Thyroid gland (tissue), 4 donors: ENCODE measurements around the gene DGCR8. TPM values are rescaled to one million over a fixed set of nuclear protein-coding genes. Genes with fewer than 3 reads are reported as not detected.
A peak's percentile ranks its signal among the peaks of the same experiment; 100 is the strongest.

Experiments used
- DNase-seq, 2 donors: peaks; one replicate each; pipeline ENCODE4 v3.0.0-alpha.2; 2019
- H3K27ac ChIP-seq, 3 donors: fragments of 200-600 bp; sonication (generic); 1 replicate in 2 of 3; 2 replicates in 1 of 3; pipeline ENCODE4 v1.5.1; 2016 to 2019; ENCODE audit warnings: mild to moderate bottlenecking in 1 of 3, moderate library complexity in 1 of 3
- H3K27me3 ChIP-seq: fragments of 200-600 bp; sonication (generic); one replicate; pipeline ENCODE4 v1.5.1; 2019
- H3K36me3 ChIP-seq, 2 donors: fragments of 200-600 bp; sonication (generic); one replicate each; pipeline ENCODE4 v1.5.1; 2016 to 2019
- H3K4me1 ChIP-seq, 2 donors: fragments of 200-600 bp; sonication (generic); one replicate each; pipeline ENCODE4 v1.5.1; 2017 to 2019
- H3K4me3 ChIP-seq, 3 donors: fragments of 200-600 bp; sonication (generic); replicated peaks in 1 of 3; 1 replicate in 2 of 3; 2 replicates in 1 of 3; pipeline ENCODE4 v1.5.1; 2016; ENCODE audit warnings: mild to moderate bottlenecking in 1 of 3
- H3K9me3 ChIP-seq: fragments of 200-600 bp; sonication (generic); one replicate; pipeline ENCODE4 v1.5.1; 2017
- POLR2A ChIP-seq, 2 donors: fragments of 450-650 bp; IDR thresholded peaks; one replicate each; pipeline ENCODE4 v1.6.1; 2017; ENCODE audit warnings: antibody characterized with exemption in 2 of 2, mild to moderate bottlenecking in 2 of 2, moderate library complexity in 1 of 2
- WGBS, 2 donors: methylation state at CpG; one replicate each; pipeline ENCODE4 v1.1.5; 2017; 5-methylcytosine and 5-hydroxymethylcytosine counted together
- intact Hi-C: fragments of 100-400 bp; cut with DNase I; formaldehyde crosslinking; loops from one replicate; pipeline ENCODE4 v1.15.1; 2023
- total RNA-seq, 4 donors: library from RNA; depleted of rRNA; stranded (reverse); fragments of >200 nt; gene quantifications; one replicate each; pipeline ENCODE4 v1.2.3, GENCODE V29; 2016
- TF ChIP-seq, protein P1 (sequence below), 6 experiments: fragments of 200-600 bp in 3 of 6; fragments of 450-650 bp in 3 of 6; sonication (generic) in 3 of 6; IDR thresholded peaks; one replicate each; pipeline ENCODE4 v1.5.1; 2016 to 2019; ENCODE audit warnings: antibody characterized with exemption in 6 of 6, mild to moderate bottlenecking in 2 of 6, inconsistent platforms in 1 of 6, moderate library complexity in 1 of 6

Gene DGCR8
- total RNA-seq, 4 donors from 2014 or later = 28.9 to 48.8 (median 31.5) TPM

DNA sequence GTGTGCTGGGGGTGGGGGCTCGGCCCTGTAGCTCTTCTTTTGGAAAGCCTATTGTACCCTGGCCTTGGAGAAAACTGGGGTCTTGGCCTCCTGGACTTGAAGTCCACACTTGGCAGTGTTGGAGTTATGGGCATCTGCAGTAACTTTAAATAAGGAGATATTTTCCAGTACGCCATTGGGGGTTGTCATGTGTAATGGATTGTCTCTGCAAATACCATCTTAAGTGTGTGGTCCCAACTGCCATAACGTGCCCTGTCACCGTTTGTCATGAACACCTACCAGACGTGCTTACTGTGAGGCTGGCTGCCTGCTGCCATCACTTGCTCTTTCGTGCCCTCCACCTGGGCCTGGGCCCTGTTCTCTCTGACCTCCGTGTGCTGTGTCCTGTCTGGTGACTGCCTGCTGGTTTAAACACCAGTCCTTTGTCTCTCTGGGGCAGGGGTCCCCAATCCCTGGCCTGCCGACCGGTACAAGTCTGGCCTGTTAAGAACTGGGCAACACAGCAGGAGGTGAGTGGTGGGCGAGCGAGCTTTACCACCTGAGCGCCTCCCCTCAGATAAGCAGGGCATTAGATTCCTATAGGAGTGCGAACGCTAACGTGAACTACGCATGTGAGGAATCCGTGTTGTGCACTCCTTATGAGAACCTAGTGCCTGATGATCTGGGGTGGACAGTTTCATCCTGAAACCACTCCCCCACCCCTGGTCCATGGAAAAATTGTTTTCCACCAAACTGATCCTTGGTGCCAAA, 48.0 kb downstream of the DGCR8 start:
- DNase-seq = no peak
- intact Hi-C loops = loop anchor here (10.0 kb wide), 1 partner anchor 153 kb away; no protein-coding TSS in a partner anchor
- Histone ChIP-seq H3K27me3 (no peaks in the 10 kb centered on the region), H3K9me3 (no peaks in the 10 kb centered on the region), H3K27ac (no peak overlapping the region), H3K4me3 (no peak overlapping the region), H3K36me3 (peaks cover 9 to 19% of the 10 kb centered on the region in 2 donors), H3K4me1 (peaks cover 9 to 13% of the 10 kb centered on the region in 2 donors)
- TF ChIP-seq, protein P1, sequence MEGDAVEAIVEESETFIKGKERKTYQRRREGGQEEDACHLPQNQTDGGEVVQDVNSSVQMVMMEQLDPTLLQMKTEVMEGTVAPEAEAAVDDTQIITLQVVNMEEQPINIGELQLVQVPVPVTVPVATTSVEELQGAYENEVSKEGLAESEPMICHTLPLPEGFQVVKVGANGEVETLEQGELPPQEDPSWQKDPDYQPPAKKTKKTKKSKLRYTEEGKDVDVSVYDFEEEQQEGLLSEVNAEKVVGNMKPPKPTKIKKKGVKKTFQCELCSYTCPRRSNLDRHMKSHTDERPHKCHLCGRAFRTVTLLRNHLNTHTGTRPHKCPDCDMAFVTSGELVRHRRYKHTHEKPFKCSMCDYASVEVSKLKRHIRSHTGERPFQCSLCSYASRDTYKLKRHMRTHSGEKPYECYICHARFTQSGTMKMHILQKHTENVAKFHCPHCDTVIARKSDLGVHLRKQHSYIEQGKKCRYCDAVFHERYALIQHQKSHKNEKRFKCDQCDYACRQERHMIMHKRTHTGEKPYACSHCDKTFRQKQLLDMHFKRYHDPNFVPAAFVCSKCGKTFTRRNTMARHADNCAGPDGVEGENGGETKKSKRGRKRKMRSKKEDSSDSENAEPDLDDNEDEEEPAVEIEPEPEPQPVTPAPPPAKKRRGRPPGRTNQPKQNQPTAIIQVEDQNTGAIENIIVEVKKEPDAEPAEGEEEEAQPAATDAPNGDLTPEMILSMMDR (IDR thresholded peaks at IDR 0.05) = no peak
- no peak for TF ChIP-seq POLR2A (IDR thresholded peaks at IDR 0.05)
- WGBS, 2 donors = 87 to 89% methylated on average over 17 of the region's 17 CpGs

DNA sequence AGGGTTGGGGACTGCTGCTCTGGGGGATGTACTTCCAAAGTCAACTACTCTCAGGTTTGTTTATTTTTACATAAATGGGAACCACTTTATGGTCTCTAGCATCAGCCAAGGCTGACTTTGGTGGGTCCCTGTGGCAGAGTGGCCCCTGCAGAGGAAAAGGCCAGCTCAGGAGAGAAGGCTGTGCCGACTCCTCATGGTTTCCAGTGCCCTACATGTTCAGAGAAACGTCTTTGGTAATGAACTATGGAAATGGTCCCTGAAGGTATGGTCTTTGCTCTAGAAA, 48.5 kb downstream of the DGCR8 start:
- DNase-seq = no peak
- Histone ChIP-seq H3K36me3 (peaks cover 9 to 19% of the 10 kb centered on the region in 2 donors), H3K4me1 (peaks cover 11 to 17% of the 10 kb centered on the region in 2 donors), H3K4me3 (no peak overlapping the region), H3K27me3 (no peaks in the 10 kb centered on the region), H3K9me3 (no peaks in the 10 kb centered on the region), H3K27ac (no peak overlapping the region)
- WGBS, 2 donors = 38 to 44% methylated on average over 2 of the region's 2 CpGs
- TF ChIP-seq, protein P1 (IDR thresholded peaks at IDR 0.05) = no peak
- TF ChIP-seq POLR2A (IDR thresholded peaks at IDR 0.05) = no peak
- intact Hi-C loops = loop anchor here (10.0 kb wide), 1 partner anchor 154 kb away; no protein-coding TSS in a partner anchor

DNA sequence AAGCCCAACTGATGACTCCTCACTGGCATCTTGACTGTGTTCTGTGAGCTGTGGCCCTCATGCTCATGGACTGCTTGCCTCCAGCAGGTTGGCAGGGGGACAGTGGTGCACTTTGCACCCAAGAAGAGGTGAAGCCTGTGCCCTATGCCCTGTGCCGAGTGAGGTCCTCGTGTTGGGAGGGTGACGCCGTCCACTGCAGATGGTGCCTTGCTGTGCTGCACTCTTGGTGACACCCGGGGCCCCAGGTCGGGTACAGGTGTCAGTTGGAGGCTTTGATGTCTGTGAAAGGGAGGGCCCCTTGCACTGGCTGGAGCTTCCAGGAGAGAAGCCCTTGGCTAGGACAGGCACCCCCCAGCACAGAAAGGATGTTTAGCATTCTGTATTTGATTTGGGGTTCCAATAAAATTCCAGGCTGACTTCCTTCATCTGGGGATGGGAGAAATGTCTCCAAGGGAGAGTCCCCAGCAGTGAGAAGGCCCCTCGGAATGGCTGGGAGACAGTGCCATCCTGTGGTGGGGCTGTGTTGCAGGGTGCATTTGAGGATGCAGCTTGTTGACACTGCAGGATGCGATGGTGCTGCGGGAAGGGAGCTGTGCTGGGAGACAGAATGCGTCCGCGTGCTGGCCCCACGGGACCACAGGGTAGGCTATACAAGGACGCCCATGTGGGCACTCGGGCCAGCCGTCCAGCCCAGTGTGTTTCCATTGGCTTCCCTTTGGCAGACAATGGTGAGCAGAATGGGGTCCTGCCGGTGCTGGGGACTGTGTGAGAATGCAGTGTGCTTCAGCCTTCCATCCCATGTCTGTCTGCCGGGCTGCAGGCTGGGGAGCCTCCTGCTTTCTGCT, 49.1 kb downstream of the DGCR8 start:
- DNase-seq = peak in 1 of 2 donors; percentile 27
- H3K9me3 ChIP-seq = no peaks in the 10 kb centered on the region
- H3K4me3 ChIP-seq = no peak overlapping the region
- TF ChIP-seq, protein P1 (IDR thresholded peaks at IDR 0.05) = peak in 2 of 6 experiments; percentile 20 to 30
- no peak for TF ChIP-seq POLR2A (IDR thresholded peaks at IDR 0.05)
- intact Hi-C loops = loop anchor here (10.0 kb wide), 1 partner anchor 154 kb away; no protein-coding TSS in a partner anchor
- WGBS, 2 donors = 28 to 35% methylated on average over 11 to 16 of the region's 18 CpGs
- H3K4me1 ChIP-seq = peaks cover 16 to 23% of the 10 kb centered on the region in 2 donors
- H3K27ac ChIP-seq = no peak overlapping the region
- H3K36me3 ChIP-seq = peaks cover 9 to 19% of the 10 kb centered on the region in 2 donors
- H3K27me3 ChIP-seq = no peaks in the 10 kb centered on the region

DNA sequence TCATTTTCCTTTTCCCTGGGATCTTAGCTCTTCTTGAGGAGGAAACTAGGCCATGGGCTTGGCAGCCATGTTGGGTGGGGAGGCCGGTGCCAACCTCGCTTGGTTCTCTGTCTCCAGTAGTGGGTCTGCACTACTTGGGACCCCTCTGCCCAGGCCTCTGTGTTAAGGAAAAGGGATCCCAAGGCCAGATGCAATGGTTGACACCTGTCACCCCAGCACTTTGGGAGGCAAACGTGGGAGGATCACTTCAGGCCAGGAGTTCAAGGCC, 49.6 kb downstream of the DGCR8 start:
- no peak overlapping the region for H3K4me3 ChIP-seq

More for the DNA sequence above, 49.6 kb downstream of the DGCR8 start:
- Histone ChIP-seq H3K27me3 (no peaks in the 10 kb centered on the region), H3K36me3 (peaks cover 9 to 19% of the 10 kb centered on the region in 2 donors), H3K4me1 (peaks cover 18 to 27% of the 10 kb centered on the region in 2 donors), H3K9me3 (no peaks in the 10 kb centered on the region), H3K27ac (no peak overlapping the region)
- no peak for DNase-seq
- no peak for TF ChIP-seq POLR2A (IDR thresholded peaks at IDR 0.05)
- TF ChIP-seq, protein P1 (IDR thresholded peaks at IDR 0.05) = no peak
- WGBS, 2 donors = 93 to 96% methylated on average over 3 of the region's 3 CpGs
- intact Hi-C loops = loop anchor here (10.0 kb wide), 1 partner anchor 155 kb away; no protein-coding TSS in a partner anchor
